GM19099 (cell line): Measurements from ENCODE around the gene NSL1.

Experiments used
- POLR2A ChIP-seq: IDR thresholded peaks from 3 replicates; pipeline ENCODE4 v1.6.1; 2011; ENCODE audit warnings: low read depth; ENCODE audit not compliant: insufficient read length; ENCODE audit errors: extremely low read depth

NSL1 gene

GRCh38 chr1:212728606-212729005, 63.0 kb downstream of the NSL1 start:
- no peak for TF ChIP-seq POLR2A

GRCh38 chr1:212727386-212728181, 64.0 kb downstream of the NSL1 start:
- no peak for TF ChIP-seq POLR2A

- TF ChIP-seq POLR2A, result no peak
Observed at GRCh38 chr1:212722270-212722957, 69.2 kb downstream of the NSL1 start.

GRCh38 chr1:212721388-212722247, 70.0 kb downstream of the NSL1 start:
- no peak for TF ChIP-seq POLR2A

- no peak for TF ChIP-seq POLR2A
Observed at GRCh38 chr1:212719633-212720032, 71.9 kb downstream of the NSL1 start.

GRCh38 chr1:212718499-212718898, 73.1 kb downstream of the NSL1 start:
- TF ChIP-seq POLR2A, result no peak

- TF ChIP-seq POLR2A, result no peak
Observed at GRCh38 chr1:212716161-212716560, 75.4 kb downstream of the NSL1 start.

GRCh38 chr1:212713465-212714136, 78.0 kb downstream of the NSL1 start:
- TF ChIP-seq POLR2A, result no peak

- TF ChIP-seq POLR2A, result no peak
Observed at GRCh38 chr1:212712451-212713303, 78.9 kb downstream of the NSL1 start.

- TF ChIP-seq POLR2A, result no peak
Observed at GRCh38 chr1:212710566-212710965, 81.0 kb downstream of the NSL1 start.

- no peak for TF ChIP-seq POLR2A
Observed at GRCh38 chr1:212703991-212704564, 87.5 kb downstream of the NSL1 start.

GRCh38 chr1:212702672-212703071, 88.9 kb downstream of the NSL1 start:
- no peak for TF ChIP-seq POLR2A

- TF ChIP-seq POLR2A, result no peak
Observed at GRCh38 chr1:212701910-212702309, 89.7 kb downstream of the NSL1 start.
